NT2/D1 (cell line): ENCODE data around the gene IGSF9B.

Experiments
- YY1 ChIP-seq: IDR thresholded peaks from 2 replicates; pipeline ENCODE4 v1.6.1; 2011; ENCODE audit not compliant: insufficient read length, insufficient read depth
- ZNF274 ChIP-seq: IDR thresholded peaks from 2 replicates; pipeline ENCODE4 v1.6.1; 2011; ENCODE audit warnings: mild to moderate bottlenecking, low read depth, low read length

DNA sequence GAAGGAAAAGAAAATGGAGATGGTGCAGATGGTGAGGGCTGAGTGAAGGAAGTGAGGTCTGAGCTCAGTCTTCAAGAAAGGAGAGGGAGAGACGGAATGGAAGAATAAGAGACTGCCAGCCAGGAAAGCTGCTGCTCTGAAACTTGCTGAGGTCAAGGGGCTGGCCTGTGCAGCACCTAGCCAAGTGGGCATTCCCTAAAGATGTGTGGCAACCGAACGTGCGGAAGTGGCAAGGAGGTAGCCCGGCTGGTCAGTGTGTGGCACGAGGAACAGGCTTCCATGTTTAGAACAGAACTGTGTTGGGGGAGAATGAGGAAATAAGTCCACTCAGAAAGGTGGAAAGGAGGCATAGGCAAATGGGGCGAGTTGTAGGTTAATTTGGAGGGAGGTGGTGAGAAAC is 7.6 kb upstream of the IGSF9B start:
- TF ChIP-seq YY1 (no peak), ZNF274 (no peak)
